Ovary (tissue), 3 donors: ENCODE data around the gene CCDC187.

Experiments
- CTCF ChIP-seq, 3 donors: fragments of 450-650 bp in 2 of 3; fragments of 200-600 bp in 1 of 3; IDR thresholded peaks; one replicate each; pipeline versions ENCODE4 v1.5.1 to v1.8.0; 2016 to 2022; ENCODE audit warnings: antibody characterized with exemption in 3 of 3, mild to moderate bottlenecking in 1 of 3
- EP300 ChIP-seq: sonication (generic); formaldehyde crosslinking; IDR thresholded peaks from one replicate; pipeline ENCODE4 v1.6.1; 2017; ENCODE audit warnings: antibody characterized with exemption
- POLR2A ChIP-seq: fragments of 450-650 bp; IDR thresholded peaks from one replicate; pipeline ENCODE4 v1.6.1; 2017; ENCODE audit warnings: antibody characterized with exemption, mild to moderate bottlenecking, moderate library complexity
- donor health status: DM: no; HTN: no; CAD: no.

GRCh38 chr9:136341769-136342168 lies 37.9 kb upstream of the CCDC187 start:
- no peak for TF ChIP-seq CTCF (IDR thresholded peaks at IDR 0.05)
- no peak for TF ChIP-seq EP300
- TF ChIP-seq POLR2A: no peak
